NCI-H524 treated with DMSO at 0.1 percent for 48 hours (cell line): ENCODE data around the gene FAM151B.
"Not testable (repeated sequence)": the region's sequence is repeated elsewhere in the genome, so short reads cannot be mapped to it uniquely, and the experiment has no call there.

ENCODE experiments used
- DNase-seq: peaks from one replicate; lab custom pipeline; 2025; lab: John Stamatoyannopoulos, UW

Gene FAM151B

GRCh38 chr5:80504833-80505232 lies 16.9 kb downstream of the FAM151B start:
- no peak for DNase-seq

GRCh38 chr5:80507663-80508062 lies 19.8 kb downstream of the FAM151B start:
- DNase-seq = no peak

- DNase-seq = no peak
Observed at GRCh38 chr5:80508844-80509243, 20.9 kb downstream of the FAM151B start.

- DNase-seq = no peak
Observed at GRCh38 chr5:80509362-80509761, 21.5 kb downstream of the FAM151B start.

GRCh38 chr5:80516826-80517225 lies 28.9 kb downstream of the FAM151B start:
- DNase-seq = no peak

GRCh38 chr5:80540691-80541090 lies 52.8 kb downstream of the FAM151B start:
- DNase-seq = no peak

GRCh38 chr5:80541392-80541791 lies 53.5 kb downstream of the FAM151B start:
- DNase-seq = no peak

- DNase-seq = no peak
Observed at GRCh38 chr5:80554646-80555045, 66.7 kb downstream of the FAM151B start.

- DNase-seq = no peak
Observed at GRCh38 chr5:80555099-80555498, 67.2 kb downstream of the FAM151B start.

- DNase-seq = no peak
Observed at GRCh38 chr5:80559244-80559643, 71.3 kb downstream of the FAM151B start.

GRCh38 chr5:80565330-80565729 lies 77.4 kb downstream of the FAM151B start:
- no peak for DNase-seq

GRCh38 chr5:80566711-80567259 lies 78.9 kb downstream of the FAM151B start:
- no peak for DNase-seq

- no peak for DNase-seq
Observed at GRCh38 chr5:80568251-80568650, 80.4 kb downstream of the FAM151B start.

- DNase-seq = no peak
Observed at GRCh38 chr5:80569086-80569960, 81.4 kb downstream of the FAM151B start.

- DNase-seq = no peak
Observed at GRCh38 chr5:80569961-80570786, 82.3 kb downstream of the FAM151B start, which contains the start of gene ANKRD34B. Gene ANKRD34B, minus strand, starts transcription at chr5:80570280. Its CDS starts 10,261 bp downstream, at chr5:80560019.

GRCh38 chr5:80573062-80573461 lies 85.2 kb downstream of the FAM151B start:
- DNase-seq = no peak

GRCh38 chr5:80576383-80576782 lies 88.5 kb downstream of the FAM151B start:
- no peak for DNase-seq

- no peak for DNase-seq
Observed at GRCh38 chr5:80577707-80578106, 89.8 kb downstream of the FAM151B start.

GRCh38 chr5:80579050-80579449 lies 91.2 kb downstream of the FAM151B start:
- no peak for DNase-seq

GRCh38 chr5:80580291-80580690 lies 92.4 kb downstream of the FAM151B start:
- not testable (repeated sequence) for DNase-seq

- no peak for DNase-seq
Observed at GRCh38 chr5:80584770-80585169, 96.9 kb downstream of the FAM151B start.

- DNase-seq = no peak
Observed at GRCh38 chr5:80588858-80589540, 101.1 kb downstream of the FAM151B start.
